HG03460 (cell line): ENCODE measurements around the gene KPTN.

ENCODE experiments used
- ATAC-seq: cut with Tn5 transposase; IDR thresholded peaks from one replicate; pipeline ENCODE4 v1.9.1; 2021; ENCODE audit not compliant: unreplicated experiment

The KPTN gene

GRCh38 chr19:47437500-47437899 is 46.5 kb downstream of the KPTN start:
- ATAC-seq: no peak

- ATAC-seq: no peak
Measured at GRCh38 chr19:47436712-47437401, 47.2 kb downstream of the KPTN start.

DNA sequence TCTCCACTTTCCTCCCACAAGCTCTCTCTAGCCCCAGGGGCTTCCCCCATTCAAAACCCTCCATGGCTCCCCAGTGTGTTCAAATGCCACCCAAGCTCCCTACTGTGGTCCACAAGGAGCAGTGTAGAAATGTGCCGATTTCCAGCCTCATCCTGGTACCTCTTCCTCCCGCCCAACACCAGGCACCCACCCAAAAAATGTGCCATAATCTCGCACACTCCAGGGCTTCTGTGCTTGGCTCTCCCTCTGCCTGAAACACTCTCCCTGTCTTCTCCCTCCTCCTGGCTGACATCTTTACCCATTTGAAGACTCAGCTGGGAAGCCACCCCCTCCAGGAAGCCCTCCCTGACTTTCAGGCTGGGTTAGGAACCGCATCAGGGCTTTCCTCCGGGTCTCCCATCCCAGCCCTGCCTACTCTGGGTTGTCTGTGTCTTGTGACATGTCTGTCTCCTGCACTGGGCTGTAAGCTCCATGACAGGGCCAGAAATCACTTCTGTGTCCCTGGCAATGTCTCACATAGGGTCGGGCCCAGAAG is 48.1 kb downstream of the KPTN start:
- ATAC-seq: no peak

GRCh38 chr19:47435196-47435595 is 48.8 kb downstream of the KPTN start:
- no peak for ATAC-seq

DNA sequence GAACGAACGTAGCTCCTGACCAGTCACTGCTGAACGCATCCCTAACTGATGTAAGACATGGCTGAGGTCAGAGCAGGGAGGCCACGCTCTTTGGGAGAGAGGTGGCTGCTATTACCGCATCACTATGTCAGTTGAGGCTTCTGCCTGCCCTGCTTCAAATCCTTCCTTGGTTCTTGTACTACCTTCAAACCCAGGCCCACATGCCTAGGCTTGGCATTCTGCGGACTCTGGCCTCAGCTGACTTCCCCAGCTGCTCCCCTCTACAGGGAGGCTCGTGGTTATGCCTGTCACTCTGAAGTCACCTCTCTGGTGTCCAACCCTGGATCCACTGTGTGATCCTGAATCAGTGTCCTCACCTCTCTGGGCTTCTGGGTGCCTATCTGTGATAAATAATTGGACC is 49.9 kb downstream of the KPTN start:
- no peak for ATAC-seq

- ATAC-seq: no peak
Measured at GRCh38 chr19:47433121-47433520, 50.9 kb downstream of the KPTN start.

GRCh38 chr19:47432499-47432898 is 51.5 kb downstream of the KPTN start:
- no peak for ATAC-seq

DNA sequence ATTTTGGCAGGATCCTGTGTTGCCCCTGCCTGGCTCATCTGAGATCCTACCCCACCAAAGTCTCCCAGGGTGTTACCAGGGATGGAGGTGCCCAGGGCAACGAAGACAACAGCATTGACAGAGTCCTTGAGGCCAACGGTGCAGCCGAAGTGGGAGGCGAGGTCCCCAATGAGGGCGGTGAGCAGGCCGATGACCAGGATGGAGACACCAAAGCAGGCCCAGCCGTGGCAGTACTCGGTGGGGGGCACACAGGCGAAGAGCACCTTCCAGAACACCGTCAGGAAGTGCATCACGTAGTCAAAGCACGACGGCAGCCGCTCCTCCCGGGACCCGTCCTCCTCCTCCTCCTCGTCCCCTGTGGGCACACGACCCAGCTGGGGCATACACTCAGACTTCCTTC is 51.9 kb downstream of the KPTN start:
- ATAC-seq: no peak

GRCh38 chr19:47430041-47430802 is 53.8 kb downstream of the KPTN start:
- no peak for ATAC-seq

DNA sequence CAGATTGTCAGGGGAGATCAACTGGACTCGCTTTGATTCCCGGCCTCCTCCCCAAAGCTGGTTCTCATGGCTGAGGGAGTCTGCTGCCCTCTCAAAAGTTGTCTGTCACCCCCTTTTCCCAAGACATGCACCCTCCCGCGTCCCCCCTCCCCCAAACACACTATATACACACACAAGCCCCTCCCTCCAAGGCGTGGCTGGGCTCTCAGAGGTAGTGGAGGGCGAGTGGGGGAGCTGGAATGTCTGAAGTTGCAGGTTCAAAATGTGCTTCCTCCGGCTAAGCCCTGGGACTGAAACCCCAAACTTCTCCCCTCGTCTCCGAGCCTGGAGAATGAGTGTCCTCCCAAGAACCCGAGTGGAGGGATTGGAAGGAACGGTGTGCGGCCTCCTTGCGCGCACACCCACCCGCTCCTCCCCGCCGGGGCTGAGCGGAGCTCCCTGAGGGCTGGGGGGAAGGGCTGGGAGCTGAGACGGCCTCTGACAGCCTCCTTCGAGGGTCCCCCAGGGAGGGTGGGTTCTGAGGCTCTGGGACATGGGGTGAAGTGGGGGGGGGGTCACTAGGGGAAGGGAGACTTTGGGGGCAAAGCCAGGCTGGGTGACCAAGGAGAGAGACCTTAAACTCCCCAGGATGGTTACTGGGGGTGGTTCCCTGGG is 54.8 kb downstream of the KPTN start:
- no peak for ATAC-seq

GRCh38 chr19:47428177-47428894 is 55.7 kb downstream of the KPTN start:
- ATAC-seq: no peak

GRCh38 chr19:47427241-47428176 is 56.5 kb downstream of the KPTN start:
- no peak for ATAC-seq
